B cell (primary cell): Measurements from ENCODE around the gene PHRF1. TPM values are rescaled to one million over a fixed set of nuclear protein-coding genes. Genes with fewer than 3 reads are reported as not detected.

Source experiments
- ATAC-seq: fragments of 200-7000 bp; cut with Tn5 transposase; one replicate; pipeline ENCODE4 v1.10.0; 2021; ENCODE audit warnings: low read depth, mild to moderate bottlenecking, moderate number of reproducible peaks, moderate library complexity
- CTCF ChIA-PET: fragments of 350-600 bp; sonication (Branson Sonifier 250); formaldehyde crosslinking; loops from one replicate; lab custom pipeline; 2021; ENCODE audit warnings: antibody characterized with exemption, inconsistent platforms; lab: Charles Lee
- POLR2A ChIA-PET: fragments of 350-600 bp; sonication (Branson Sonifier 250); formaldehyde crosslinking; loops from one replicate; lab custom pipeline; 2021; ENCODE audit warnings: antibody characterized with exemption; lab: Charles Lee
- DNase-seq: peaks from one replicate; pipeline ENCODE4 v3.0.0; 2013
- H2AFZ ChIP-seq: 2 replicates; pipeline ENCODE4 v1.6.1; 2012; ENCODE audit warnings: mild to moderate bottlenecking, low read depth, low read length; ENCODE audit not compliant: insufficient read depth, poor library complexity, severe bottlenecking
- H3K27ac ChIP-seq, 2 donors: 1 replicate in 1 of 2; 2 replicates in 1 of 2; pipeline ENCODE4 v1.5.1; 2012 to 2013; ENCODE audit warnings: low read length in 2 of 2, mild to moderate bottlenecking in 2 of 2, moderate library complexity in 1 of 2
- H3K27me3 ChIP-seq, 4 experiments: fragments of 200-600 bp in 1 of 4; sonication (generic) in 1 of 4; replicated peaks in 1 of 4; 1 replicate in 2 of 4; 2 replicates in 2 of 4; pipeline versions ENCODE4 v1.6.1 to v1.7.0; 2013 to 2016; ENCODE audit warnings: low read length in 3 of 4, mild to moderate bottlenecking in 2 of 4, mixed read lengths in 1 of 4, moderate library complexity in 1 of 4; ENCODE audit not compliant: insufficient read depth in 4 of 4, control insufficient read depth in 3 of 4; ENCODE audit errors: control extremely low read depth in 1 of 4
- H3K36me3 ChIP-seq, 2 experiments: replicated peaks in 1 of 2; 1 replicate in 1 of 2; 2 replicates in 1 of 2; pipeline versions ENCODE4 v1.6.1 to v1.7.1; 2013; ENCODE audit warnings: low read length in 1 of 2; ENCODE audit not compliant: insufficient read depth in 2 of 2, control insufficient read depth in 1 of 2; ENCODE audit errors: control extremely low read depth in 1 of 2, extremely low read depth in 1 of 2
- H3K4me1 ChIP-seq, 2 donors: fragments of 200-600 bp in 1 of 2; sonication (generic) in 1 of 2; 1 replicate in 1 of 2; 2 replicates in 1 of 2; pipeline versions ENCODE4 v1.5.1 to v1.6.1; 2013 to 2017; ENCODE audit warnings: low read length in 2 of 2; ENCODE audit not compliant: control insufficient read depth in 2 of 2, insufficient read depth in 2 of 2
- H3K4me2 ChIP-seq: replicated peaks from 2 replicates; pipeline ENCODE3; 2012; ENCODE audit warnings: mild to moderate bottlenecking, low read depth, low read length; ENCODE audit not compliant: poor library complexity, severe bottlenecking
- H3K4me3 ChIP-seq, 5 experiments: fragments of 200-600 bp in 1 of 5; sonication (generic) in 1 of 5; 1 replicate in 3 of 5; 2 replicates in 2 of 5; pipeline versions ENCODE4 v1.5.1 to v1.7.0; 2011 to 2016; ENCODE audit warnings: low read length in 4 of 5, mild to moderate bottlenecking in 4 of 5, low read depth in 2 of 5, control low read depth in 1 of 5, moderate library complexity in 1 of 5; ENCODE audit not compliant: insufficient read depth in 1 of 5; ENCODE audit errors: control extremely low read depth in 1 of 5, extremely low read depth in 1 of 5
- H3K79me2 ChIP-seq: fragments of 200-600 bp; sonication (generic); one replicate; pipeline ENCODE4 v1.6.0; 2016; ENCODE audit warnings: low read length; ENCODE audit not compliant: control insufficient read depth, insufficient read depth
- H3K9ac ChIP-seq: fragments of 200-600 bp; sonication (generic); 2 replicates; pipeline ENCODE4 v1.6.1; 2017; ENCODE audit warnings: mild to moderate bottlenecking, low read length, moderate library complexity
- H3K9me3 ChIP-seq, 3 donors: one replicate each; pipeline versions ENCODE4 v1.6.1 to v1.7.1; 2013; ENCODE audit warnings: low read length in 2 of 3; ENCODE audit not compliant: control insufficient read depth in 2 of 3, insufficient read depth in 1 of 3; ENCODE audit errors: control extremely low read depth in 1 of 3
- H4K20me1 ChIP-seq: 2 replicates; pipeline ENCODE4 v1.6.0; 2012; ENCODE audit warnings: mild to moderate bottlenecking, low read length; ENCODE audit not compliant: insufficient read depth, control insufficient read depth, poor library complexity, severe bottlenecking
- H3K27ac Mint-ChIP-seq: one replicate; pipeline ENCODE4 v1.8.0; 2021; ENCODE audit warnings: mixed read lengths
- H3K27me3 Mint-ChIP-seq: one replicate; pipeline ENCODE4 v1.8.0; 2021; ENCODE audit warnings: mixed read lengths
- H3K4me1 Mint-ChIP-seq: one replicate; pipeline ENCODE4 v1.8.0; 2021; ENCODE audit warnings: mixed read lengths
- H3K4me3 Mint-ChIP-seq: one replicate; pipeline ENCODE4 v1.8.0; 2021; ENCODE audit warnings: mixed read lengths
- H3K9me3 Mint-ChIP-seq: one replicate; pipeline ENCODE4 v1.8.0; 2022; ENCODE audit warnings: mixed read lengths; ENCODE audit not compliant: insufficient read depth
- CTCF ChIP-seq: fragments of 200-600 bp; IDR thresholded peaks from one replicate; pipeline ENCODE4 v1.8.0; 2022; ENCODE audit warnings: antibody characterized with exemption, mild to moderate bottlenecking
- EZH2 ChIP-seq: IDR thresholded peaks from 2 replicates; pipeline ENCODE4 v1.6.1; 2012; ENCODE audit warnings: borderline replicate concordance, low read depth, mild to moderate bottlenecking, moderate library complexity, low read length; ENCODE audit not compliant: insufficient read depth, poor library complexity, severe bottlenecking
- WGBS: methylation state at CpG from one replicate; pipeline ENCODE4 v1.1.5; 2013; ENCODE audit warnings: missing lambda C conversion rate; ENCODE audit not compliant: insufficient coverage; 5-methylcytosine and 5-hydroxymethylcytosine counted together
- intact Hi-C: fragments of 100-400 bp; cut with micrococcal nuclease; formaldehyde crosslinking; loops from one replicate; pipeline ENCODE4 v1.10.0; 2022
- polyA plus RNA-seq: library from polyadenylated mRNA; depleted of rRNA; stranded (reverse); fragments of >200 nt; gene quantifications from 2 replicates; pipeline ENCODE4 v1.2.3, GENCODE V29; 2012
- total RNA-seq, 2 donors: library from RNA; stranded (reverse); fragments of 120-200 nt in 1 of 2; gene quantifications; 1 replicate in 1 of 2; 2 replicates in 1 of 2; pipeline versions ENCODE4 v1.2.3 to v1.2.4, GENCODE V29; 2013 to 2022

Gene PHRF1
- total and polyA plus RNA-seq, 2 donors (not counting 1 experiment from before 2014, with no cell fraction given): 22.3 to 57.9 TPM

DNA sequence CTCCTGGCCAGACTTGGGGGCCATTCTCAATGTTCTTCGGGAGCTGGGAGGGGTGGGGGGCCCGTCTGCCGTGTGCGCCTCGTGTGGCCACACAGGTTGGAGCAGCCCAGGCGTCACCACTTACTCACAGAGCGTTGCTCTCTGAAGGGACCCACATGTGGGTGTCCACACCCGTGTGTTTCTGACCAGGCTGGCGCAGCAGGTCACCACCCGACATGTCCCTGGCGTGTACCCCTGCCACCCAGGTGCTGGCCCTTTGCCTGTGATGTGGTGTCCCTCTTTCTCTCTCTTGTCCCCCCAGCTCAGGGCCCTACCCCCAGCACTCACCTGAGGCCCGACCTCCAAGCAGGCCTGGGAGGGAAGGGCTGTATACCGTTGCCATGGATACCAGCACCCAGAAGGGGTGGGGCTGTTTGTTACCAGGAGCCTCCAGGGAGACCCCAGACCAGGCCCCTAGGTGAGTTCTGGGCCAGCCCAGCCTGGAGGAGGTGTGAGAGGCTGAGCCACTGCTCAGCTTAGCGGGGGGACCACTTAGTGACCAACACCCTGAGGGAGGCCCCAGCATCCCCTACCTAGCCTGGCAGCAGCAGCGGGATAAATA, 17.1 kb upstream of the PHRF1 start:
- H3K9me3 Mint-ChIP-seq: no peaks in the 10 kb centered on the region
- Histone ChIP-seq H3K9me3 (no peaks in the 10 kb centered on the region), H3K27me3 (peaks cover 0 to 8% (median 2%) of the 10 kb centered on the region in 4 experiments), H3K79me2 (peaks cover 18% of the 10 kb centered on the region), H3K9ac (no peak overlapping the region), H3K4me3 (no peak overlapping the region), H3K36me3 (no peaks in the 10 kb centered on the region), H3K27ac (no peak overlapping the region), H4K20me1 (peaks cover 36% of the 10 kb centered on the region), H2AFZ (no peak overlapping the region), H3K4me1 (peaks cover 21 to 36% of the 10 kb centered on the region in 2 donors), H3K4me2 (no peak overlapping the region)
- H3K27ac Mint-ChIP-seq: peak overlapping the region; percentile 15
- H3K4me3 Mint-ChIP-seq: peak overlapping the region; percentile 47
- 87% methylated on average over 13 of the region's 15 CpGs for WGBS
- DNase-seq: peak; percentile 41
- peaks cover 19% of the 10 kb centered on the region for H3K4me1 Mint-ChIP-seq
- no peaks in the 10 kb centered on the region for H3K27me3 Mint-ChIP-seq
- ChIA-PET CTCF (interaction anchor here (0.9 to 1.9 kb wide), 4 partner anchors 17 to 167 kb away, joined by 3 to 6 read pairs (median 4); no protein-coding TSS in a partner anchor), POLR2A (interaction anchor here (0.5 to 0.7 kb wide), 3 partner anchors 23 to 95 kb away, joined by 3 to 5 read pairs (median 3); partner anchors contain the start of gene HRAS)
- intact Hi-C loops: no loop called here
- no peak for TF ChIP-seq CTCF
- ATAC-seq: no peak

GRCh38 chr11:559712-560304, 16.5 kb upstream of the PHRF1 start:
- Histone ChIP-seq H3K36me3 (no peaks in the 10 kb centered on the region), H4K20me1 (peaks cover 31% of the 10 kb centered on the region), H3K4me2 (peak overlapping the region; percentile 87), H3K4me1 (peaks cover 14 to 29% of the 10 kb centered on the region in 2 donors), H3K27me3 (peaks cover 0 to 8% (median 2%) of the 10 kb centered on the region in 4 experiments), H3K79me2 (peaks cover 18% of the 10 kb centered on the region), H3K27ac (peak overlapping the region; percentile 75 to 89), H3K9me3 (no peaks in the 10 kb centered on the region), H3K4me3 (peak overlapping the region in 4 of 5 experiments; percentile 64 to 69 (median 67)), H2AFZ (peak overlapping the region; percentile 83), H3K9ac (peak overlapping the region; percentile 65)
- WGBS: 82% methylated on average over 16 of the region's 18 CpGs
- peak overlapping the region; percentile 83 for H3K4me3 Mint-ChIP-seq
- no peak for TF ChIP-seq EZH2
- TF ChIP-seq CTCF: no peak
- peaks cover 17% of the 10 kb centered on the region for H3K4me1 Mint-ChIP-seq
- intact Hi-C loops: loop anchor here (1.0 to 5.0 kb wide), 6 partner anchors 8 to 187 kb away; partner anchors contain the start of genes LRRC56, RNH1 and TALDO1
- ChIA-PET POLR2A (interaction anchor here (0.6 to 1.2 kb wide), 4 partner anchors 16 to 55 kb away, joined by 3 to 6 read pairs (median 4); partner anchors contain the start of genes LRRC56 and PHRF1), CTCF (interaction anchor here (0.9 to 1.4 kb wide), 3 partner anchors 16 to 166 kb away, joined by 3 to 6 read pairs (median 5); no protein-coding TSS in a partner anchor)
- H3K27ac Mint-ChIP-seq: peak overlapping the region; percentile 83
- H3K27me3 Mint-ChIP-seq: no peaks in the 10 kb centered on the region
- no peaks in the 10 kb centered on the region for H3K9me3 Mint-ChIP-seq
- no peak for ATAC-seq
- no peak for DNase-seq
